ELR (cell line): ENCODE data around the gene SND1.
A peak's percentile ranks its signal among the peaks of the same experiment; 100 is the strongest.

Source experiments
- DNase-seq: peaks from one replicate; pipeline ENCODE4 v3.0.0-alpha.2; 2015; ENCODE audit warnings: low read depth

The SND1 gene

DNA sequence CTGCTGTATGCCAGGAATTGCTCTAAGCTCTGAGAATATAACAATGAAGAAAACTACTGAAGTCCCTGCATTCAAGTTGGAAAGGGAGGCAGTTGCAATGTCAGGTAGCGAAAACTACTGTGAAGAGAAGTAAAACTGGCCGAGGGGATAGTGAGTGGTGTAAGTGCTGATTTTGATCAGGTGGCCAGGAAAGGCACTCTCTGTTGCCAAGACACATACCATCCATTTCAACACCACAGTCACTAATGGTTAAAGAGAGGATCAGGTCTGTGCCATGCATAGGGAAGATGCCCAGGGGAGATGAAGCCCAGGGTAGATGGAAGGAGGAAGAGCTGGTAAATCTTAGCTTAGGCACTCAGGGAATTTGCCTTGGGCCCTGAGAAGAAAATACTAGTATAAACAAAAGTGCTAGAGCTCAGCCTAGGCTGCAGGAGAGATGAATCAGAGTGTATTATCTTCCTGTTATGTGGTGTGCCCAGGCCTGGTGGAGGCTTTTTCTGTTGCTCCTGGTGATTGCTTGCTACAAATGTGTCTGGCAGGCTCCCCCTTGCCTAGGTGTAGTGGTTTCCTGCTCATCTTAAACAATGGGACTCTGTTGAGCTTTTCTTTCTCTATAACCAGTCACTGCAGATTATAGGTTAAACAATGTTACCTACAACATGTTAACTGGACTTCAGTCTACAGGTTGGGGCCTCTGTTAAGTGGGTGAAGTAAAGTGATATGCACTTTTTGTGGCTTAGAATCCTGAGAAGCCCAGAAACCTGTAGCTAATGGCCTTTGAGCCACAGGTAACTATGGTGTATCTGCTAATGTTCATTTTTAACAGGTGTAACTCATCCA is 253.7 kb downstream of the SND1 start:
- peak; percentile 84 for DNase-seq

DNA sequence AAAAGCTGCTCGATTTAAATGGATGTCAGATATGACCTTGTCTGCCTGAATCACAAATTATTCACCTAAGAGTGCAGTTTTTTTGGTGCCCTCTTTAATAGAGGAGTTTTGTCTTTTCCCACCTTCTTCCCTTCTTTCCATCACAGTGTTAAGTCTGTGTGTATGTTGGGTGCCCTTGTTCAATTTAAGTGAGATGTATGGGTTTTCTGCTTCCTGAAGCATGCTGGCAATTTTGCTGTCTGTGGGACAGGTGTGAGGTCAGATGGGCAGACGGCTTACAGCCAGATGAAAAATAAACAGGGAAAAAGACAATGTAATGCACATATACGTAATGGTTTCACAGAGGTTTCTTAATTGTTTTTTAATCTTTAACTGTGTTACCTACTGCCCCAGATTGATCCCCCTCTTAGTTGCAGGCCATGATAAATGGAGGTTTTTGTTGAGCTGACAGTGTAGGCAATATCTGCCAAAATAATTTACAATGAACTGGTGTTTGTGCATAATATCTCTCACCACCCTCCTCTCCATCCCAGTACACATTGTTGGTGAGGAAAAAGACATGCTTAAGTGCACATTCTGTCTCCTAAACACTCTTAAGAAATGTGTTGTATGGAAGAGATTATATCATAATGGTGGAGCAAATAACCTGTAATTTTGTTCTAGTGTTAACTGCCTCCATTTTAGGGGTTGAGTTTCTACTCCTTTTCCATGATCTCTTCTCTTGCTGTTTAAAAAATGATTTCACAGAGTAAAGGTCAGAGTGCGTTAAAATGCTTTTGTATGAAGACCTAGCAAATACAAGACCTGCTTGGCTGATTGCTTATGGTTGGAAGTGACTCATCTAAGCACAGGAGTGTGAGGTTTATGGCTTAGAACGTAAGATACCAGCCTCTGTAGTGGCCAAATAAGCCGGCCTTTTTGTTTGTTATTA is 255.4 kb downstream of the SND1 start:
- DNase-seq: peak; percentile 80

DNA sequence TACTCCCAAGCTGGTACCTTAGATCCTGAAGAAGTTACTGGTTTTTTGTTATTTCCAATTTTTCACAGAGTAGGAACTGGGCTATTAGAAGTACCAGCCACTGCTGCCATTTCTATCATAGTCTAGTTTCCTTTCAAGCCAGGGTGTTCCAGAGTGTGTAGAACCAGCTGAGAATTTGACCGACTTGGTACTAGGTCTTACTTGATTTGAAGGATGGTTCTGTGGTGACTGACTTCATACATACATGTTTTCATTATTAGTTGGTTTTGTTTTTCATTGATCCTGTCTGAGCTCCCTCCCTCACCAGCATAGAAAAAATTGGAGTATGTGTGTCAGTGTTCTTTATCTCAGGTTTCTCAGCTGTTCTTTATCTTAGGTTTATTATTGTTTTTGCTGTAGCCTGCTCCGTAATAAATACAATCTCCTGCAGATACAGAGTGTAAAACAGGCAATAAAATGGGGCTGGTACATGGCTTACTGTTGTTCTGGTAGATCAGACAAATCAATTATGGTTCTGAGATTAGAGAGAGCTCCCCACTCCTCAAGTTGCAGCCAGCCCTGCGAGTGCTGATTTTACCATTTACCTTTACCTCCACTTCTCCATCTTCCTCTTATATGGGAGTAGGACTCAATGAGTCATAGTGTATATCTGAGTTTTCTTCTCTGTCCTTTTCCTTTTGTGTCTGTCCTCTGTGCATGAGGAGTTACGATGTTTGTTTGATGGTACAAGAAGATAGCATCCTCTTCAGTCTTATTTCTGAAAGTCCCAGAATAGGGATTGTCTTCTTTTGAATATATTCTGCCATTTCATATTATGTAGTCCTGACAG is 256.6 kb downstream of the SND1 start:
- DNase-seq: no peak

DNA sequence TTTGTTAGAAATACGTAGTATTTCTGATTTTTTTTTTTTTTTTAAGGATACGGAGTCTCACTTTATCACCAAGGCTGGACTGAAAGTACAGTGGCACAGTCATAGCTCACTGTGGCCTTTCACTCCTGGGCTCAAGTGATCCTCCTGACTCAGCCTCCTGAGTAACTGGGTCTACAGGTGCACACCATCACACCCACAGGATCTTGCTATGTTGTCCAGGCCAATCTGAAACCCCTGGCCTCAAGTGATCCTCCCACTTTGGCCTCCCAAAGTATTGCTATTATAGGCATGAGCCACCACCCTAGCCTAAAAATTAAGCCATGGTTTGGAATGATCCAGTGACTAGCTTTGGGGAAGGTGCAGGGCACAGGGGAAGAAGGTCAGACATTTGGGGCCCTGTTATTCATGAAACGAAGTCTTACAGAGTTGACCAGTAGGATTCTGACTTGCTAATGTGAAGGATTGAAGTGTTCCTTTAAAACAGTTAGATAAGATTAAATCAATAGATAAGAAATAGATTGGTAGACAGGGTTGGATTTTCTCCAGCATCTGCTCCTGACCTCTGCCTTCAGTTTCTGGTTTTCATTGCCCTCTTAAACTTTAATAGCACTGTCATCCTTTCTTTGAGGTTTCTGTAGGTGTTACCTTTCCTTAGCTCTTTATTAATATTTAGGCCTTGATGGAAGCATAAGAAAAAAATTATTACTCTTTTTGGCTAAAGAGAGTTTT is 257.6 kb downstream of the SND1 start:
- DNase-seq: no peak

DNA sequence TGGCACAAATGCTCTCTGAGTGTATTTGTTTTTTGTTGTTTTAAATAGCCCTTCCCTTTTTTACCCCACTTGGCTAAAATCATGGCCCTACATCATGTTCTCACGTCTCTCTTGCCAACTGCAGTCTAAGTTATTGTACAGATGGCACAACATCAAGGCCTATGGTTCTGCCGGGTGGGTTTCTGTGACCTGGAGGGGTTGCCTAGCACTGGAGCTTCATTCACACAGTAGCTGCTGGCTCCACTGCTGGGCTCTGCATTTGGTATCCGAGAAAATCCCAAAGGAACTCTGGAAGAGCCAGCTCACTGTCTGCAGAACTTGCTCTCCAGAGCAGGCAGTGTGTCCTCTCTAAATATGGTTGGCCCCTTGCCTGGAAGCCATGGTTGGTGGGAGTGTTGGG is 258.7 kb downstream of the SND1 start:
- DNase-seq: no peak

DNA sequence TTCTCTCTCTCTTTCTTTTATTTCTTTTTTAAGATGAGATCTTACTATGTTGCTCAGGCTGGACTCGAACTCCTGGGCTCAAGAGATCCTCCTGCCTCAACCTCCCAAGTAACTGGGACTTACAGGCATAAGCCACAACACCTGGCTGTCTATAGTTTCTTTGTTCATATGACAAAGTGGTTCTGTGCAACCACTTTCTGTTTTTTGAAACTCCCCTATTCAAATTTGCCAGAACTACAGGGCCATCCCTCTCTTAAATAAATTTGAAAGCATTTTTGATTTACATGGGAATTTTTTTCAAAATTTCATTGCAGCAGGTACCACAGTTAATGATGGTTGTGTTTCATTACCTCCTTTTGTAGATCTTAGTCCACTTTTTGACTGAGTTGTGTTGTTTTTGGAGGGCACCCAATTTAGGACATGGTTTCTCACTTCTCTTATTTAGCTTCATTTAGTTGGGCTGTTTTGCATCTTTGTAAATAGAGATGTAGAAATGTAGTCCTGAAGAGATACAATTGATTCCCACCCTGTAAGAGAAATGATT is 260.0 kb downstream of the SND1 start:
- DNase-seq: no peak

DNA sequence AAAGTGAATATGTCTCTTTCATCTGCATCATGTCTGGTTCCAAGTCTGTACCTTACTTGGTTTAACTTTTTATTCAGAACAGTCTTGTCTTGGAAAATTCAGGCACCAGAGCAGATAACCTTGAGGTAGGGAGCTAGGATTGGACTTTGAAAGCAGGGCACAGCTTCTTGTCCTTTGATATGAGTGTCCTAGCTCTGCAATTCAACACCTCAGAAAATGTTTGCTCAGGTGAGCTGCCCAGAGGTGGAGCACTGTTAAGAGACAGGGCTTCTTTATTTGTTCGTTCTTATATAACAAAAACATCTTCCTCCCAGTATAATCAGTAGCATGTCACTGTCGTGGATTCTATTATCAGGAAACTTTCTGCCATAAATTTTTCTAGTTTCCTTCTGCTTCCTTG is 260.9 kb downstream of the SND1 start:
- no peak for DNase-seq

DNA sequence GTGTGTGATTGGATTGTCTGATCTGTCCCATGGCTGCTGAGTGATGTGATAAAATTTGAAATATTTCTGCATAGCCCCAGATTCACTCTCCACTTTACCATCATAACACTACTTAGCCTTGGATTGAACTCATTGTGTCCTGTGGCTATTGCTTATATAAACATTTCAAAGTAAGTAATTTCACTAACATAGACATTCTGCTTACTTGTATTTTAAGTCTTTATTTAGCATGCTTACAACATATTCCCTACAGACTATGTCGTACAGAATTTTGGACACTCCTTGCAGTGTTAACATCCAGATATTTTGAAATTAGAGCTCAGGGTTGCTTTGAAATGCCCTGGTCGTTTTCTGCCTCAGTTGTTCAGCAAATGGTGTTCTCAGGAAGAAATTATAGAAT is 261.7 kb downstream of the SND1 start:
- no peak for DNase-seq

DNA sequence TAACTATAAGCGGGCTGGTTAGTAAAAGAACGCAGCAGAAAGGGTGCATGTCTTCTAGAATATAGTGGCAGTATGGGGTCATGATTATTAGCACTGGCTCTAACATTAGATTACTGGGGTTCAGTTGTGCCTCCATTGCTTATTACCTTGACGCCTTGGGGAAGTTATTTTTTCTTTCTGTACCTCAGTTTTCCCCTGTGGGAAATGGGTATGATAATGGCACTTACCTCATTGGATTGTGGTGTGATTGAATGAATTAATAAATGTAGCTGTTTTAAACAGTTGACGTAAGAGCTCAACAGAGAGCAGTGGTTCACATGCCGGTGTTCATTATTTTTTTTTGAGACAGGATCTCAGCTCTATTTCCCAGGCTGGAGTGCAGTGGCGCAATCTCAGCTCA is 262.7 kb downstream of the SND1 start:
- no peak for DNase-seq

DNA sequence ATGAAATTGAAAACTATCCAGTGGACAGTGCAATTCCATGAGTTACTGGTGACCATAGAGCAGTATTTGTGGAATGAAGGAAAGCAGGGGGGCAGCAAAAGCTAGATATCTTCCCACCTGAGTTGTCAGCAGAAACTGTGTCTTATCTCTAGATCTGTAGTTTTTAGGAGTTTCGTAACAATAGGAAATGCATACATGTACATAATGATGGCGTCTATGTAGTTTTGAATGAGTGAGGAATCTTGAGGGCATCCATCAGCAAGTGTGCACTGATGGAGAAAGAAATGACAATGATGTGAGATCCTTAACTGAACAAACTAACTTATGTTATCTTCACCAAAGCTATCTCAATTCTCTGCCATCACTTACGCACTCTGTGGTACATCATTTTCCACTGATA is 264.7 kb downstream of the SND1 start:
- no peak for DNase-seq

DNA sequence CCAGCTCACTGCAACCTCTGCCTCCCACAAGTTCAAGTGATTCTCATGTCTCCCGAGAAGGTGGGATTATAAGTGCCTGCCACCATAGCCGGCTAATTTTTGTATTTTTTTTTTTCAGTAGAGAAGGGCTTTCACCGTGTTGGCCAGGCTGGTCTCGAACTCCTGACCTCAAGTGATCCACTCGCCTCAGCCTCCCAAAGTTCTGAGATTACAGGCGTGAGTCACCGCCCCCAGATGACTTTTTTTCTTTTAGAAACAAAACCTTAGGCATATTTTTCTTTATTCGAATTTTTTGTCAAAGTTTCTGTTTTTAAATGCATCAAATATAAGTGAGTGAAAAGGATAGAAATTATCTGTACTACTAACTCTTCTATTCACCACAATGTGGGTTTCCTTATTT is 266.1 kb downstream of the SND1 start:
- no peak for DNase-seq

DNA sequence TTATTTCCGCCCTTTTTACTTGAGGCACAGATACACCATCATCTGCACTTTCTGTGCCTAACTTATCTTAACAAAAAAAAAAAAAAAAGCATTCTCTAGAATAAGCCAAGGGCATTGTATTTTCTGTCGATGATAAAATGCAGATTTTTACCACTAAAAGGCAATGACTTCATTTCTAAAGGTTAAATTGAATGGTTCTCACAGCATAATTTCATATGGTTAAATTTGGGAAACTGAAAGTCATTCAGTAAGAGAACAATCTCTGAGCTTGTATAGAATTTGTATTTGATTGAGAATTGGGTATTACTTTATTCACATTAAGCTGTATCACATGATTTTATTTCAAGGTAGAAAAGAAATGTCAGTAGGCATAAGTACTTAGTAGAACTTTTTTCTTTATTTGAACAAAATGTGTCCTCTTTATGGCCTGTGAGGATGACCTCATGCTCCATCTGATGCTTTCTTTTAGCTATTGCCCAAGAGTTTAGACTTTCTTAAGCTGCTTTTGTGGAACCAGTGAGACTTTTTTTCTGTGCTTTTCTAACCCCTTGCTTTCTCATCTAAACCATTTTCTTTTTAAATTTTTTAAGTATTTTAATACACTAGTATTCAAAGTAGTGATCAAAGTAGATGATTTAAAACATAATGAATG is 268.9 kb downstream of the SND1 start:
- DNase-seq: peak; percentile 24

DNA sequence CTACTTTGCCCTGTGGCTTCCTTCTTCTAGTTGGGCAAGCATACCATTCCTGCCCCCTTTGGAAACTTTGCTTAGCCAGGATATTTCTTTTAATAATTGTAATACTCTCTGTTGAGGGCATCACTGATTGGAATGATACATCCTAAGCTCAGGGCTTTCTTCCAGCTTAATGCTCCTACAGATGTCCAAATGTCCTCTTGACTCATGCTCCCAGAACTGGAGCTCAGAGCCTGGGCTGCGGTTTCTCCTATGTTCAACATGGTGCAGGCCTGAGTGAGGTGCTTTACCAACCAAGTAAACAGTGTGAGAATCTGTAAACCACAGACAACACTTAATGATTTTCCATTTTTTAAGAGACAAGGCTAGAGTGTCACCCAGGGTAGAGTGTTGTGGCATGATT is 270.7 kb downstream of the SND1 start:
- DNase-seq: no peak

DNA sequence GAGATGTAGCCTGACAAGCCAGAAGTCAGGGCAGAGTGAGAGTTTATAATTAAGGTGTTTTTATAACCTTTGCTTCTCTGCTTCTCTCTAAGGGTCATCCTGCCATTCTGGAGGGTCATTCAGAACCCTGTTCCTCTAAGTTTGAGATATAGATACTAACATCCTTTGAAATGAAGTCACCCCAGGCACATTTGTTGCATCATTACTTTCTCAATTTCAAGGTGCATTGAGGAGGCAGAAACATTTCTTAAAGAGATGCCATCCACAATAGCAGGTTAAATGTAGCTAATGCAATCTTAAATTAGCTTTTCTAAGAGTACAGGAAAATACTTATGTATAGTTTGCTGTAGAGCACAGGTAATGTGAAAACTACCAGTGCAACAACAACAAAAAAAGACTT is 272.9 kb downstream of the SND1 start:
- DNase-seq: no peak

DNA sequence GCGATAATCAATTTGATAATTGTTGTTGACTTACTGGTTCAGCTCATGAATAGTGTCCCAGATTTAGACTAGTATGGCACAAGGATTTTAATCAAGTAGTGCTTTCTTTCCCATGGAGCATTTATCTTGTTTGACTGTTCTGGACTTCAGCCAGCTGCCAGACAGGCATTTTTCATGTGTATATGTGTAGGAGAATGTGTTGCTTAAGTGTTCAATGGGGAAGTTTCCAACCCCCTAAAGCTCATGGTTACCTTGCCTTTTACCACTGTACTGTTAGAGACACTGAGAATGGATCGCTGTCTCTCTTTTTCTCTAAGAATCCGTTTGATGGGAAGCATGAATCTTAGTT is 275.3 kb downstream of the SND1 start:
- DNase-seq: no peak

DNA sequence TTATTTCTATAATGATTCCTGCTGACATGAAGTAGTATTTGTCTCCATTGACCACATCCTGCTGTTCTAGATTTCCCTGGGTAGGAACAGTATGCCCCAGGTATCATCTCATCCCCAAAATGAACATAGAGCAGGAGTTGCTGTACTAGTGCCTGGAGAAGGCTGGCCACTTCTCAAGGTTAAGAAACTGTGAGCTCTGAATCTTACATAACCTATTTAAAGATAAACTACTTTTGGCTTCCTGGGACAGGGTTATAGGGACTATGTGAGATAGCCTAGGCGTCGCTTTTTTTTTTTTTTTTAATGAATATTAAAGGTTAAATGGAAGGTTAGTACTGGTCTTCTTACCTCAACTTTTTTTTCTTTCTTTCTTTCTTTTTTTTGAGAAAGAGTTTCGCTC is 276.2 kb downstream of the SND1 start:
- no peak for DNase-seq

DNA sequence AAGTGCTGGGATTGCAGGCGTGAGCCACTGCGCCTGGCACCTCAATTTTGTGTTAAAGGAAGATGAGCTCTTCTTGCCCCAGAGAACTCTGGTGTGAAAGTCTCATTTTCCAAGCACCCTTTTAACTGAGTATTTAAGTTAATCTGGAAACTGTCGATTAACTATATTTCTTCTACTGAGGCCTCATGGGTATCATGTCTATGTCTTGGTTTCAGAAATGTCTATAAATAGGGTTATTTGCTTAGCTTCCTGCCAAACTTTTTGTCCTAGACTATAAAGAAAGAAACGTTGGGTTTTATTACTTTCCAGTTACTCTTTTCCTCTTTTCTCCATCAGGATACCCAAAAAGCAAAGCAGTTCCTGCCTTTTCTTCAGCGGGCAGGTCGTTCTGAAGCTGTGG is 276.9 kb downstream of the SND1 start:
- no peak for DNase-seq

DNA sequence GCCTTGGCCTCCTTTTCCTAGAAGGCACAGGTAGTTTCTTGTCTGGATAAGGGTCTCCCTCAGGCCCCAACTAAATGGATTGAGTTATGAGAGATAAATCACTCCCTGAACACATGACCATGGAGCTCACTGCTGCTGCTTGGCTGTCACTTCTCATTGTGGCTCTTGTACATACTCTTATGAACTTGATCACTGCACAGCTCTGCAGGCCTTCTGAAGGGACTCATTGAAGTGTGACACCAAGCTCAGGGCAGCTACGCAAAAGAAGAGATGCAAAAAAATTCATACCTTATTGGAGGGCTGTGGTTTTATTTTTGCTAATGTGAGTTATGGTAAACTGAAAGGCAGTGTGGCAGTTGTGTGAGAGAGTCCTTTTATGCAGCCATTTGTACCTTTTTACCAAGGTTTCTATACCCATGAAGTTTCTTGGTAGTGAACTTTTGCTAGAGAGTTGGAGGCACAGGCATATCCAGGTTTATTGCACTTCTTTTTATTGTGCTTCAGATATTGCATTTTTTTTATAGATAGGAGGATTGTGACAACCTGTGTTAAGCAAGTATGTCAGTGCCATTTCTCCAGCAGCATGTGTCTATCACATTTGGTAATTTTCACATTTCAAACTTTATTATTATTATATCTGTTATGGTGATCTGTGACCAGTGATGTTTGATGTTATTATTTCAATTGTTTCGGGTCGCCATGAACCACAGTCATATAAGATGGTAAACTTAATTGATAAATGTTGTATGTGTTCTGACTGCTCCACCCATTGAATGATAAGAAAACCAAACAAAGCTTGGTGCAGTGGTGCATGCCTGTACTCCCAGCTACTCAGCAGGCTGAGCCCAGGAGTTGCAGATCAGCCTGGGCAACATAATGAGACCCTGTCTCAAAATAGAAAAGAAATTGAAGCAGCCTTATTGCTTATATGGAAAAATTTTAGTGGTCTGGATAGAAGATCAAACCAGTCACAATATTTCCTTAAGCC is 278.6 kb downstream of the SND1 start:
- DNase-seq: no peak

DNA sequence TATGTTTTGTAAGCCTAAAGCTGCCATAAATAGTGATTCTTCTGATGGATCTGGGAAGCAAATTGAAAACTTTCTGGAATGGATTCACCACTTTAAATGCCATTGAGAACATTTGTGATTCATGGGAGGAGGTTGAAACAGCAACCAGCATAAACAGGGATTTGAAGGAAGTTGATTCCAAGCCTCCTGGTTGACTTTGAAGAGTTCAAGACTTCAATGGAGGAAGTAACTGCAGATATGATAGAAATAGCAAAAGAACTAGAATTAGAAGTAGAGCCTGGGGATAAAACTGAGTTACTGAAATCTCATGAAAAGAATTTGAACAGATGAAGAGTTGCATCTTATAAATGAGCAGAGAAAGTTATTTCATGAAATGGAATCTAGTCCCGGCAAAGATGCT is 280.1 kb downstream of the SND1 start:
- DNase-seq: no peak

DNA sequence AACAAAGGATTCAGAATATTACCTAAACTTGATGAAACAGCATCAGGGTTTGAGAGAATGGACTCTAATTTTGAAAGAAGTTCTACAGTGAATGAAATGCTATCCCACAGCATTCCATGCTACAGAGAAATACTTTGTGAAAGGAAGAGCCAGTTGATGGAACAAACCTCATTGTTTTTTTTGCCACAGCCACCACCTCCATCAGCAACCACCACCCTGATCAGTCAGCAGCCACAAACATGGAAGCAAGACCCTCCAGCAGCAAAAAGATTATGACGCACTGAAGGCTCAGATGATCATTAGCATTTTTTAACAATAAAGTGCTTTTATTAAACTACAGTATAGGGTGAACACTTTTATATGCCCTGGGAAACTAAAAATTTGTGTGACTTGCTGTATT is 280.5 kb downstream of the SND1 start:
- no peak for DNase-seq
